GM19324 (cell line): ENCODE results near the gene ARHGEF7.
A peak's percentile ranks its signal among the peaks of the same experiment; 100 is the strongest.

Source experiments
- ATAC-seq: cut with Tn5 transposase; IDR thresholded peaks from one replicate; pipeline ENCODE4 v1.9.1; 2021; ENCODE audit warnings: mild to moderate bottlenecking, moderate library complexity; ENCODE audit not compliant: unreplicated experiment, low FRiP score

Gene ARHGEF7

DNA sequence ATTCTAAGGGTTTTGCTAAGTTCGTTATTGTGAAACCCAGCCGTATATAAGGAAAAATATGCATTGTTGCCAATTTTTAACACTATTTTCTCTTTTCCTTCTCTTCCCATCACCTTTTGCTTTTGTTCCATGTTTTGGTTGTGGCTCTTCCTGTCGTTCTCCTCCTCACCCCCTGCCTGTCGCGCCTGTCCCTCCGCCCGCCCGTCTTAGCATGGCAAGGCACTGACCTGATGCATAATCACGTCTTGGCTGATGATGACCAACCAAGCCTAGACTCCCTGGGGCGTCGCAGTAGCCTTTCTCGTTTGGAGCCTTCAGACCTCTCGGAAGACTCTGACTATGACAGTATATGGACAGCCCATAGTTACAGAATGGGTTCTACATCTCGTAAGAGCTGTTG, 176.8 kb downstream of the ARHGEF7 start:
- ATAC-seq, result no peak

DNA sequence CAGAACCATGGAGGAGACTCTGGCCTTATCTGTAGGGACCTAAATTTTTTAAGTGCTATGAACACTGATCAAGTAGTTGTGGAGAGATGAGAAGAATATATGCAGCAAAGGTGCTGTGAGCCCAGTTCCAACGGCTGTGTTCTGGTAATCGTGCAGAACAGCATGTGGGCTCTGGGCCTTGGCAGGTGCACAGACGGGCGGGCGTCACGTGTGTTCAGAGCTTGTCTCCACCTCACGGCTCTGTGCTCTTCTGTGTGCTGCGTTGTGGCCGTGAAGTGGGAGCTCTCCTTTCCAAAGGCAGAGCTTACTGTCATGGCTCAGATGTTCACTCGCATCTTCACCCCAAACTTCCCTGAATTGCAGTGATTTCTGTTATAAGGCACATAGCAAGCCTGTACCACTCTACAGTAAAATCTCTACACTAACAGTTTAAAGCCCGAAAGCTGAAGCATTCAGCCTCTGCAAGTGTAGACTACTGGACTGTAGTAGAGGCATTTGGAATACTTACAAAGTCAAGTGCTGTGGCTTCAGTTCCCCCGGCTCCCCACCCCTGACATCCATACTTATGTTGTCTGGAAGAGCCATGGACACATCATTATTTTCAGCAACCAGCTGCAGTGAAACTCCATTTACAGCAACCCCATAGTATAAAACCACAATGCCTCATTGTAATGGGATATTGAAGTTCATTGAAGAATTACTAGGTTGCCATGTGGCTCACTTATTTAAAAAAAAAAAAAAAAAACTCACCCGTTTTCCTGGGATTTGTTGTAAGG, 177.8 kb downstream of the ARHGEF7 start:
- no peak for ATAC-seq

DNA sequence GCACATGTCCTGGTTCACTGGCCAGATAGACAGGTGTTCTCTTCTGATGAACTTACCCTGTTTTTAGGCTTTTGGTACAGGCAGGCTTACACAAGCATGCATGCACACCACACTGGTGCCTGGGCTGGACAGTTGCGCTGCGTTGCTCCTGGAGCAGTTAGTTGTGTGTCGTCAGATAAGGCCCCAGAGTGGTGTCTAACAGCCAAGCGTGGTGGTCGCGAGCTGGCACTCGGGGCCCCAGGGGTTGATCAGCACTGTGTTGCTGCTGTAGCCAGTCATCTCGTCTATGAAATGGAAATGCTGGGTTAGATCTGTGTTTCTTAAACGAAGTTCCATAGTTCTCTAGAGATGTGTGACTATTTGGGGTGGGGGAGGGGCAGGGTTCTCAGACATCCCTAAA, 180.8 kb downstream of the ARHGEF7 start:
- ATAC-seq, result no peak

DNA sequence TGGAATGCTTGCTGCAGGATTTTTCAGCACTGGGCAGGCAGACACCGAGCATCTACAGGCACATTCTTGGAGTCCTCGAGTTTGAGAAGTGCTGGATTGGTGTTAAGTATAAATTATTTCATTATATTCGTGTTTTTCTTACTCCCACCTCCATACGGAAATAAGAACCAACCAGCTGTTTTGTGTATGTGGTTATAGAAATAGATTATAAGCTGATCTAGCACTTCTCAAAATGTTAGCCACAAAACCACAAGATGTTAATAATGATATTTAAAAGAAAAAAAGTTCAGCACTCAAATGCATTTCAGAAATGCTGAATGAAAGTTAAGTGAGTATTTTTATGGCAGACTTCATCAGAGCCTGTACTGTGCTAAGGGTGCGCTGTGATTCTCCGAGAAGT, 181.3 kb downstream of the ARHGEF7 start:
- no peak for ATAC-seq

DNA sequence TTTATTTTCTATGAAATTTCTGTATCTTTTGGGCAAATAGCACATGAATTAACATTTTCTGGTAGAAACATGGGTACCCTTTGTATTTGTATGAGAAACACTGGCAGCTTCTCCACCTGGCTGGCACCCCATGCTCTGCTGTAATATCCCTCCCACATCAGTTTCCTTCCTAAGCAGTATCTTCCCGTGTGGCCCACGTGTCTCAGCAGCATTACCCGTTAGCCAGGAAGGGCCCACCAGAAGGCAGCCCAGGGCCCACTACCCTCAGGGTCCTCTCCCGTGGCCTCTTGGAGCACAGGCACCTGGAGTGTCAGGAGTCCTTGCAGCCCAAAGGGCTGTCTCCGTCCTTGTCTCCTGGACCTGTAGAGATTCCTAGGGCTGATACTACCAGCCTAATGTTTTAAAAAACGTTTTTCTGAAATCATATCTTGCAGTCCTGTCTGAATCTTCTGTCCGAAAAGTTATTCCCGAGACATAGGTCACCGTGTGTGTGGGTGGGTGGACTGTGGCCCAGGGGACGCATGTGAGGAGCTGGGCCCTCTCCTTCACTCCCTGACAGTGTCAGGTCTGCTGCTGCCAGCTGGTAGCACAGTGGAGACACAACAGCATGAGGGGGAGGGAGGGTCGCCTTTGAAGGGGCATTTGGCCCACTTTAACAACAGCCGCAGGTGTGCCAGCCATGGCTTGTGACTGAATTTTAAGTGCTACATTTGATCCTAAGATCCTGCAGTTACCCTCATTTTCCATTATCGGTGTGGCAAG, 183.3 kb downstream of the ARHGEF7 start:
- ATAC-seq, result no peak

DNA sequence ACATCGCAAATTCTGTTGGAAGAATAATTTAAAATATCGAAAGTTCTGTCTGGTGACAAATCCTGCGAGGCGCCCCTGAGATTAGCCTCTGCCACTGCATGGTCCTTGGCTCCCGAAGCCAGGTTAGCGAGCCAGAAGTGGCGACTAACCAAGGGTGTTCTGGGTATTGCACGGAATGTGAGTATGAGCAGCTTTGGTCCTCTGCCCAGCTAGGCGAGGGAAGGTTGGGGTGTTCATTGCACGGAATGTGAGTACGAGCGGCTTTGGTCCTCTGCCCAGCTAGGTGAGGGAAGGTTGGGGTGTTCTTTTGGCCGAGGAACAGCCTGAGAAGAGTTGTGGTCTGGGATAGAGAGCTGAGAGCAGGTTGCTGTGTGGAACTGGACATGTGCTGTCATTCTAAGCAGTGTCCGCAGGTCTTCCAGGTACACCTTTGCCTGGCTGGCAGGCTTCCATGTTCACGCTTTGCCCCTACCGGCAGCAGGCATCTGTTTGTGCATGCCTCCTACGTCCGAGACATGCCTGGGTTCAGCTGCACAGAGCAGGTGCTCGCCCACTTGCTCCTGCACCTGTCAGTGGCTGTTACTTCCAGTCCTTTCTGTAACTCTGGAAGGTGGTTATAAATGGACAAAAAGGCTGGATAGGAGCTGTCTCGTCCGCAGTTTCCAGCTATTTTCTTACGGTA, 187.1 kb downstream of the ARHGEF7 start:
- ATAC-seq, result no peak

DNA sequence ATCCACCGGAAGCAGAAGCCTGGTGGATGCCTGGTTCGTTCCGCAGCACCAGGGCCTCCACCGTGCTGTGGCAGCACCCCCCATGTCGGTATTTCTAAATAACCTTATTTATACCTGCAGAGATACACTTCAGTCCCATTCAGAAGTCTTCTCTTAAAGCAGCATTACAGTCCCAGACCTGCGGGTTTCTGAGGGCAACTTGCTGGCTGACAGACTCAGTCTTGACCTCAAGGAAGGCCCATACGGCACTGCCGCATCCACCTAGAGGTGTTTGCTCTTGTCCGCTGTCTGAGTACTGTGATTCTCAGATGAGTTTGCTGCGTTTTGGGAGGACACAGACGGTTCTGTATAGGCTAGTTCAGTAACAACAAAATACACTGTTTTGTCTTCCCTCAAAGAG, 188.4 kb downstream of the ARHGEF7 start:
- ATAC-seq, result no peak

DNA sequence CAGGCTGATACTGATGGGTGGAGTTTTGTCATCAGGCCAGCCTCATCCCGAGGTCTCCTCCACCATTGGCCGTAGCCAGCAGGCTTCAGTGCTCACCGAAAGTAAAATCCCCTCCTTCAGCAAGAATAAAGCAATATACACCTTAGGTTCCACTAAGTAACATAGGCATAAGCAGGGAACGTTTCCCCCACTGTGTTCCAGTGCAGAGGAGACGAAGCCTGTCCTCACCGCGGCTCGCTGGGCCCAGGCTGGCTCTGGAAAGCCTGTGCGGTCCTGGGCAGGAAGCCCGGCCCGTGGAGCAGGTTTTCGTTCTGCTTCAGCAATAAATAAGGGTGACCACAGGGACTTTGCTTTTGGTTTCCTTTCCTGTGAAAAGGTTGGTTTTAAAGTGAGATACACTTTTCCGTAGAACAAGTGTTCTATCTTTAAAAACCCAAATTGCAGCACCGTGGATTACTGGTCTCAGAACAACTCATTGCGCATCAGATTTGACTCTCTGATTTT, 189.0 kb downstream of the ARHGEF7 start:
- ATAC-seq, result peak; percentile 95

DNA sequence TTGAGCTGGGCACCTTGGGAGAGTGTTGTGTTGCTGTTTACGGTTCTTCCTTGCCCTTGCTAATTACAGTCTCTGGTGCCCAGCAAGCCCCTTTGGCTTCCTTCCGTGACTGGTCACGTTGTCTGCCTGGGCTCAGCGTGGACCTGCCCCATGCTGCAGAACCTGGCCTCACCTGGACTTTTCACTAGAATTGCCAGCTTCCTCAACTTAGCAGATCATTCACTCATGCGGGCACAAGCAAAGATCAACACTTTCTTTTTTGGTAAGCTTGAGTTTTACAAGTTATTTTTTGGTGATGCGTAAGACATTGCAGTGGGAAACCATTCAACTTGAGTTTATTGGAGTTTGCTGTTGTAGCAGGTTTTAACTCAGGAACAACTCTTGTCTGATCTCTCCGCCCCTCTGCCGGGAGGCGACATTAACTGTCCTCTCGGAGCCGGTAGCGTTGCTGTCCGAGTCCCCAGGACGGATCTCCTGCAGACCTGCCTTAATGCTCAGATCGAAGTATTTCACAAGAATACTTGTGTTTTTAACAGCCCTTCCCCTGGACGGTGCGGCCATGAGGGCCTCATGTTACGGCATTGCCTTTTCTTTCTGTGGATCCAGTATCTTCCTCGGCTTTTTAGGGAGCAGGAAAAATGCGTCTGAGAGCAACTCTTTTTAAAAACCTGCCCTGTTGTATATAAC, 189.6 kb downstream of the ARHGEF7 start:
- peak; percentile 47 for ATAC-seq

DNA sequence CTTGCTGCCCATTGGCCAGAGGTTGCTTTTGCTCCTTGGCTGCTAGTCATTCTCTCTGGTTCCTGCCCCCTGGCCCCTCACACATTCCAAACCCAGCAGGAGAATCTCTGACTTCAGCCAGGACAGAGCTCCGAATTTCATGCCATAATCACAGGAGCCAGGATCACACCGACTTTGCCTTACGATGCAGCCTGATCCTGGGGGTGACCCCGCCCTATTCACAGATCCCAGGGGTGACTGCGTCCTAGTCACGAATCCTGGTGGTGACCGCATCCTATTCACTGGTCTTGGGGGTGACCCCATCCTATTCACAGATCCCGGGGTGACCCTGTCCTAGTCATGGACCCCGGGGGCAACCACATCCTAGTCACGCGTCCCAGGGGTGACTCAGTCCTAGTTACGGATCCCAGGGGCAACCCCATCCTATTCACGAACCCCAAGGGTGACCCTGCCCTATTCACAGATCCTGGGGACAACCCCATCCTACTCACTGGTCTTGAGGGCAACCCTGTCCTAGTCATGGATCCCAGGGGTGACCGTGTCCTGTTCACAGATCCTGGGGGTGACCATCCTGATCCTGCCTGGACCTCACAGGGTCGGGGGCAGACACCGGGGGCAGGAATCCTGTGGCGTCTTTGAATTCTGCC, 198.0 kb downstream of the ARHGEF7 start:
- no peak for ATAC-seq

DNA sequence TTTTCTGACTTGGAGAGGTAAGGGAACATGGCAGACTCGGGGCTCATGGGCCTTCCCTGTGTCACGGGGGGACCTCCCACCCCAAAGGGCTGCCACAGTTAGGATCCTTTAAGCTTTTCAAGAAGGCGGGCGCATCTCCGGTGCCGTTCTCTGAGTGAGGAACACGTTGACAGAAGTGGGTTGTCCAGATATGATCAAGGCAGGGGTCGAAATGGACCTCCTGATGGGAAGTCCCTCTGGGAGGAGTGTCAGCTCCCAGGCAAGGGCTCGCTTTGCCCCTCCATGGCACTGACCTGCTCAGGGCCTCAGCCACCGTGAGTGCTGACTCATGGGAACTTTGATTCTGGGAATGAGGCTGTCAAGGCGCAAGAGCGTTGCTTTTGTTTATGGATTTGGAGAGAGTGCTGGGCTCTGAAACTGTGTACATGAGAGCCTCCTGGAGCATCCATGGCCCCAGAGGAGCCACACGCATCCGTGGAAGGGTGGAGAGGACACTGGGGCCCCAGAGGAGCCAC, 198.9 kb downstream of the ARHGEF7 start:
- no peak for ATAC-seq

DNA sequence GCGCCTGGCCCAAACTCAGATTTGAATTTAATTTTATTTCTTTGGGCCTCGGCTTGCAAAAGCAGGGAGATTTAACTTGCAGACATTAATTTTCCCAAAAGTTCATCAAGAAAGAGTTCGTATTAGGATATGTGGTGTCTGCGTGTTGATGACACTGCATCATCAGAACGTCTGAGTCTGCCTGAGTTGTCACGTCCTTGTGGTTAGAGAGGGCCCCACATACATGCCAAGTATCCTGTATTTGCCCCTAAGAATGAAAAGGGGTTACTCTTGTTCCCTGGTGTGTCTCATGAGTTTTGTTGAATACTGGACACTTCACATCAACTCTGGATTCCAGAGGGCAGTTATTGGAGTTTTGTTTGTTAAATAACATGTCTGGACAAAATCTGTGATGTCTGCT, 199.7 kb downstream of the ARHGEF7 start:
- no peak for ATAC-seq

DNA sequence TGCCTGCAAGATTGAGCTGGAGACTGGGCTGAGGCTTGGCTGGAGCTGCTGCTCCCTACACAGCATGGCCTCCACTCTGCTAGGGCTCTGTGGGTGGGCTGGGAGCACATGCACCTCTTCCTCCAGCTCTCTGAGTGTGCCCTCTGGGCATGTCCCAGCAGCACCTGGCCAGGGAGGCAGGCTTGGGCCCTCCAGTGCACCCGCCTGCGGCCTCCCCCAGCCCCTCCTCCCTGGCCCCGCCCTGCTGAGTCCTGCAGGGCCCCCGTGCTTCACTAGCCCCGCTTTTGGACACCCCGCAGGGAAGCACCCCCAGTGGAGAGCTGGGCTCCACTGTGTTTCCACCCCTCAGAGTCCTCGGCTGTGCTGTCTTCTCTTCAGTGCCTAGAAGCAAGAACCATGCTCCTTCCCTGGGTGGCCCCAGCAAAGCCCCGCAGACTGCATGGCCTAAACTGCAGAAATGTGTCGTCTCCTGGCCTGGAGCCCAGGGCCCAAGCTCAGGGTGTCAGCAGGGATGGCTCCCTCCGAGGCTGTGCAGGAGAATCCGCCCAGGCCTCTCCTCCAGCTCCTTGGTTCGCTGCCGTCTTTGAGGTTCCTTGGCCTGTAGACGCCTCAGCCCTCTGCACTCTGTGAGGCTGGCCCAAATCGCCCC, 200.4 kb downstream of the ARHGEF7 start:
- no peak for ATAC-seq

DNA sequence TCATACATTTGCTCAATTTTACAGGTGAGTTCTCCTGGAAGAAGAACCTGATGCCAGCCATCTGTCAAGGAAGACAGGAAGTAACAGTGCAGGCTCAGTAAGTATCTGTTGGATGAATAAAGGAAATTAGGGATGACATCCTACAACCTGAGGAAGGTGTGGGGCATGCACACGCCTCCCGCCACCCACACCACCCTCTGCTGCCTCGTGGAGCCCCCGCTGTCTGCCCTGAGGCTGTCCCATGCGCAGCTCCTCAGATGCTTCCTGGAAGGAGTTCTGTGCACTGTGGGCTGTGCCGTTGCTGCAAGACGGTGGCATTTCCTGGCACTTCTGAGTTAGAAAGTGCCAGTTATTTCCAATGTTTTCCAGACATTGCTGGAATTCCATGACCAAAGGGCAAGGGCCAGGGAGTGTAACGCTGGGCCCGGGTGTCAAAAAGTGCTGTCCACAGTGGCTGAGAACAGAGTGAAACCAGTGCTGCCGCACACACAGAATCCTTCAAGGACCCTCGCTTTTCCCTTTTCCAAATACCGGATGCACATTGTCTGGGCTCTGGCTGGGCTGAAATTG, 201.1 kb downstream of the ARHGEF7 start:
- ATAC-seq, result no peak

DNA sequence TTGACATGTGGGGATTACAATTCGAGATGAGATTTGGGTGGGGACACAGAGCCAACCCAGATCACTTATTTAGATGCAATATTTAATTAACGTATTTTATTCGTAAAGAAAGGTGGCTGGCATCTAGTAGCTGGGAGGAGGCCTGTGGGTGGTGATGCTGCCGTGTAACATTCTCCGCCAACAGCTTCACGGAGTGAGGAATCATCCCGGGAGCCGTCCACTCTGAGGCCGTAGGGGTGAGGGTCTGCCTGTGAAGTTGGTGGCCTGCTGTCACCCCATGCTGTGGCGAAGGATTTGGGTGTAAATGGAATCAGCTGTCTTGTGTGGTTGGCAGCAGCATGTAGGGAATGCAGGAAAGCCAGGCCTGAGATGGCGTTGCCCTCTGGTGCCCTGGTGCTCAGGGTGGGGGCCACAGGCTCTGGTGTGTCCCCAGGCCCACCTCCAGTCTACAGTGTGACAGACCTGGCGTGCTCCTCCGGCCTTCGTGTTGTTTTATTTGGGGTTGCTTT, 202.0 kb downstream of the ARHGEF7 start:
- ATAC-seq, result no peak

DNA sequence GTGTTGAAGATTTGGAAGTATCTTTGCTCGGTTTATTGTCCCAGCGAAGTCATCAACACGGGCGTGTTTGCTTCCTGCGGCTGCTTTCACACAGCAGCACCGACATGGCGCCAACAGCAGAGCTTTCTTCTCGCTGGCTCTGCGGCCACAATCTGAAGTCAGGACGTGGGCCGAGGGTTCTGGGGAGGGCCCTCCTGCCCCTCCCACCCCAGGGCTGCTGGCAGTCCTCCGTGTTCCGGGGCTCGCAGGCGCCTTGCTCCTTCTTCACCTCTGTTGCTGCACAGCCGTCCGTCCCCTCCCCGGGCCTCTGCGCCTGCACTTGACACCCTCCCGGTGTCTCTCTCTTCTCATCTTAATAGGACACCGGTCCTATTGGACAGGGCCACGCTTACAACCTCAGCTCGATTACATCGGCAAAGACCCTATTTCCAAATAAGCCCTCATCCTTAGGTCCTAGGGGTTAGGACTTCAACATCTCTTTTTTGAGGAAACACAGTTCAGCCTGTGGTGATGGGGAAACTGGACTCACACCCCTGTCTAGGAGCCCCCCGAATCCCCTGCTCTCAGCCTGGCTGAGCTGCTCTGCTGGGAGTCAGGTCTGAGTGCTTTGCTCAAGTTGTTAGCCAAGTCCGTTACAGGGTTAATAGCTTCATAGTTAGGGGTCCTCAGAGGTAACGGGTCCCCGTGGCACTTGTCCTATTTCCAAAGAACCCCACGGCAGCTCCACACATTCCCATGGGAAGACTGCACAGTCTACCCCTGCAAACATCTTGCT, 202.6 kb downstream of the ARHGEF7 start:
- no peak for ATAC-seq

DNA sequence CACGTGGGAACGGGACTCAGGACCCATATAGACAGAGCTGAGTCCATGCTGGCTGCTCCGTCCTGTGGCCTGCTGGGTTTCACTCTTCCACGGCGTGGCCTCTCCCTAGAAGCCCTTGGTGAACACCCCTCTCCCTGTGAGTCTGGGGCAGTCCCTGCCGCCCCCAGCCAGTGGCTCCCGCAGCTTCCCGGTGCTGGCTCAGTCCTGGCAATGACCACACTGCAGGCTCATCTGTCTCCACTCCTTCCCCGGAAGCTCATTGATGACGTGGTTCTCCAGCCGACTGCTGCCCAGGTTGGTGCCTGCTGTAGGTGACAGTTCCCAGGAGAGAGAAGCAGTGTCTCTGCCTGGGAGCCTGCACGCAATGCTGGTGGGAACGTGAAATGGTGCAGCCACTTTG, 203.3 kb downstream of the ARHGEF7 start:
- no peak for ATAC-seq

DNA sequence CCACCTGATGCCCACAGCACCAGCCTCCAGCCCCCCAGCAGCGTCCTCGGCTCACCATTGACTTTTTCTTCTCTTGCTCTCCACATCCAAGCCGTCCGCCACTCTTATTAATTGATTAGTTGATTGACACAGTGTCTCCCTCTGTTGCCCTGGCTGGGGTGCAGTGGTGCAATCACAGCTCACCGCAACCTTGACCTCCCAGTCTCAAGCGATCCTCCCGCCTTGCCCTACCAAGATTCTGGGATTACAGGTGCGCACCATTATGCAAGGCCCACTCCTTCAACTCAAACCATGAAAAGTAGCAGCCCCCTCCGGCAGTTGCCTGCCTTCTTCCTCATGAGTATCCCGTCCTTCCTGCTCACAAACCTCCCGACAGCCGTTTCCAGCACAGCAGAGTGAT, 204.4 kb downstream of the ARHGEF7 start:
- no peak for ATAC-seq
